Measurements from ENCODE around the gene HLA-B.
"Not testable (repeated sequence)": the region's sequence is repeated elsewhere in the genome, so short reads cannot be mapped to it uniquely, and the experiment has no call there.

Gene HLA-B

DNA sequence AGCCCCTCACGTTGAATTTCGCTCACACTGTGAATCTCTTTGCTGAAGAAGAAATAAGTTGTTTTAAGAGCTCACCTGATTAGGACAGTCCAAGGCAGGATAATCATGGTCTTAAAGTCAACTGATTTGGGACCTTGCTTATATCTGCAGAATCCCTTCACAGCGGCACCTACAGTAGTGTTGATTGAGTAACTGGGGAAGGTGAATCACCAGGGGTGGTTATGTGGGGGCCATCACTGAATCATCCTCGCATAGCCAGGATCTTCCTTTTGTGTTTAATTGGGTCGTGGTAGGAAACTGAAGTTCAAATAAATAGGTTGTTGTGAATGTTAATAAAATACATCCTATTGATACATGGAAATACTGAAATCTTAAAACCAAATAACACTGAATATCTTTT lies 26.2 kb upstream of the HLA-B start:
- no peak for DNase-seq

- DNase-seq = no peak
Measured at GRCh38 chr6:31381666-31382065, 24.7 kb upstream of the HLA-B start.

DNA sequence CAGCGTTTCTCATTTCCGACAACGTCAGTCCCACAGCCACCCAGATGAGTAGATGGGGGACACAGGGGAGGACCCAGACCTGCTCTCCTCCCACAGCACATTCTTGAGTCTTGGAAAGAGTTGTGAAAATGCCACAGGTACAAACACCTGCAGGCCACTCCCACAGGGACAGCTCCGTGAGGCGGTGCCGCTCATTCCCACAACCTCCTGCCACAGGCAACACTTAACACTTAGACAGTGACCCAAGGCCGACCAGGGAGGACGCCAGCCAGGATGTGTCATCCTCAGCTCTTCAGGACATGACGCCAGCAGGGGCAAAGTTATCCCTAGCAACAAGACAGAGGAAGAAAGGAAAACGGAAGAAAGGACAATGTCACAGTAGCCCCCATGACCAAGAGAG lies 22.9 kb upstream of the HLA-B start:
- DNase-seq = no peak

DNA sequence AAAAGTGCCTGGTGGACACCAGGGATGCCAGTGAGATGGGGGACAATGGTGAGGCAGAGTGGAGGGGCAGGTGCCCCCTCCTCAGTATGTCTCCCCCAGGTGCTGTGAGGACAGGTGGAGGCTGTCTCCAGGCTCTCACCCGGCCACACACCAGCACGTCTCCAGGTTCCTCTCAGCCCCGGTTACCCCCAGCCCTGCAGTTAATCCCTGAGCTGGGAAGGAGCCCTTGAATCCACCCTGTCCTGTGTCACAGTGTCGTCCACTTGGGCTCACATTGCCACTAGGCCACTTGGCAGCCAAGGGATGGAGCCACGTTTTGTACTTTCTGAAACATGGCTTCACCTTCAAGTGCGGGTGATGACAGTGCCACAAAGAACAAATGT lies 21.7 kb upstream of the HLA-B start:
- no peak for DNase-seq

GRCh38 chr6:31378062-31378720 lies 21.2 kb upstream of the HLA-B start:
- no peak for DNase-seq

- DNase-seq = no peak
Measured at GRCh38 chr6:31377029-31377428, 20.1 kb upstream of the HLA-B start.

GRCh38 chr6:31375699-31376098 lies 18.7 kb upstream of the HLA-B start:
- no peak for DNase-seq

DNA sequence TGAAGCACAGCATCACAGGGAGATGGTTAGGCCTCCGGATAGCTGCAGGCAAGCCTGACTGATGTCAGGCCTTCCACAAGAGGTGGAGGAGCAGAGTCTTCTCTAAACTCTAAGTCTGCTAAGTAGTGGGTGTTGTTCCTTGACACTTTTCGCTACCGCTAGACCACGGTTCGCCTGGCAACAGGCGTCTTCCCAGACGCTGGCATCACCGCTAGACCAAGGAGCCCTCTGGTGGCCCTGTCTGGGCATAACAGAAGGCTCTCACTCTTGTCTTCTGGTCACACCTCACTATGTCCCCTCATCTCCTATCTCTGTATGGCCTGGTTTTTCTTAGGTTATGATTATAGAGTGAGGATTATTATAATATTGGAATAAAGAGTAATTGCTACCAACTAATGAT lies 17.1 kb upstream of the HLA-B start:
- not testable (repeated sequence) for DNase-seq

DNA sequence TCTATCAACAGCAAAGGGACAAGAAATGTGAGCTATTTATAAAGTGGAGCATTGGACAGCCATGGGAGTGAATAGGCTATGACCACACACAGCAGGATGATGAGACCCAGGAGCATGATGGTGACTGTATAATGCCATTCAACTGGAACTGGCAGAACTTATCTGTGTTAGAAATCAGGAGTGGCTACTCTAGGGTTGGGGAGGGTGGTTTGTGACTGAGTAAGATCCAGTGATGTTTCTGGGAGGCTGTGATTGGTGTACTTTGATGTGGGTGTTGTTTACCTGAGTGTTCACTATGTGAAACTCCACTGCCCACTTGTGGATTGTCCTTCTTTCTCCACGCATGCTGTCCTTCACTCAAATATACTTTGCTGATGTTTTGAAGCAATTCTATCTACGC lies 11.5 kb upstream of the HLA-B start:
- peak in 1 of 2 experiments; percentile 14 for DNase-seq

- peak; percentile 66 to 81 for DNase-seq
Measured at GRCh38 chr6:31366693-31367470, 9.9 kb upstream of the HLA-B start.

DNA sequence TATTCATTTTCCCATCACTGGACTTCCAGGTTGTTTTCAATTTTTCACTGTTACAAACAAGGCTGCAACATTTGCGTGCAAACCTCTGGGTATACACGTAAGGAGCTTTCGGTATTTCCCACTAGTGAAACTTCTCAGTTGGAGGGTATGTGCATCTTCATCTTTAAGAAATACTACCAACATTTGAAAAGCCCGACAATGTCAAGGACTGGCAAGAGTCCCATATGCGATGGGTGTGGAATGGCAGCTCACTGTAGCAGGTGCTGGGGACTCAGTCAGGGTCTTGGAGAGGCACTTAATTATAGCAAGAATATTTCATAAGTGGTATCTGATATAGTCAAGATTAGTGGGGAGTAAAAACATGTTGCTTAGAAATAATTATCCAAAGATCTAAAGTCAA lies 8.9 kb upstream of the HLA-B start:
- no peak for DNase-seq

GRCh38 chr6:31363811-31364210 lies 6.8 kb upstream of the HLA-B start:
- no peak for DNase-seq

GRCh38 chr6:31362751-31363150 lies 5.8 kb upstream of the HLA-B start:
- DNase-seq = no peak

DNA sequence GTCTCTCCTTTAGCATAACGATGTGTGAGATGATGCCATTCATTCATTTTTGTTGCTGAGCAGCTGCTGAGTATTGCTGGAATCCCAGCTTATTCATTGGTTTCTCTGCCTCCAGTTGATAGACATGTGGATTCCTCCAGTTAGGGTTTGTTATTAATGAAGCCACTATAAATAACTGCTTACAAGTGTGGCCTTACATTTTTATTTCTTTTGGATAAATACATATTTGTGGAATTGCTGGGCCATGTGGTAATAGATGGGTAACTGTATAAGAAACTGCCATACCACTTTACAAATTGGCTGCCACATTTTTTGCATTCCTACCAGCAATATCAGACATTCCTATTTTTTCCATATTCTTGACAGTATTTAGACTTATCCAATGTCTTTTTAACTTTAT lies 2.6 kb upstream of the HLA-B start:
- DNase-seq = no peak

- DNase-seq = no peak
Measured at GRCh38 chr6:31358302-31358701, 1.3 kb upstream of the HLA-B start.

DNA sequence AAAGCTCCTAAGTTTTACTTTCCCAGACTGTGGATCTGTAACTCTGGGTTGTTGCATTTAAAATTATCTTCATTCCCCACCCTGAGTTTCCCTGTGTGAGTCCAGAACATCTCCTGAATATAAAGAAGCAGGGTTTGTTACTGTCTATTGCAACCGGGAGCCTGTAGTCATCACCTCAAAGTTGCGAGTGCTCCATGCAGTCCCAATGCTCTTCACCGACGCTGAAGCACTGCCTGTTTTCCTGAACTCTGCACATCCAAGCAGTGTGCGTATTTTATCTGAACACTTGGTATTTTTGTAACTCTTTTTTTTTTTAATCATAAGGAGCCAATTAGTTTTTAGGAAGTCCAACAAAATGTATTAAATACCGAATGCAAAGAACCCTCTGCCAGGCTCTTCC lies 907 bp upstream of the HLA-B start:
- DNase-seq = no peak

GRCh38 chr6:31356216-31356945 lies 598 bp downstream of the HLA-B start:
- DNase-seq = peak in 1 of 2 experiments; percentile 40

DNA sequence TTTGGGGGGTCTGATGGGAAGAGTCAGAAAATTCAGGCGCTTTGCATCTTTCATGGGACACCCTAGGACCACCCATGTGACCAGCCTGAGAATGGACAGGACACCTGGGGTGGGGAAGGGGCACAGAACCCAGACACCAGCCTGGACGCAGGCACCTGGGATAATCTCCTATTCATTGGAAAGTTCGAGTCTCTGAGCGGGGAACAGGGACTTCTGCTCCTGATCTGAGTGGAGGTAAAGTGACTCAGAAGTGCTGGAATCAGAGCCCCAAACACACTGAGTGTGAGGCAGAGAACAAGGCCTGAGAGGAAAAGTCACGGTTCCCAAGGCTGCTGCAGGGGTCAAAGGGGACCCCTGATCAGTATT lies 1.4 kb downstream of the HLA-B start:
- DNase-seq = no peak

DNA sequence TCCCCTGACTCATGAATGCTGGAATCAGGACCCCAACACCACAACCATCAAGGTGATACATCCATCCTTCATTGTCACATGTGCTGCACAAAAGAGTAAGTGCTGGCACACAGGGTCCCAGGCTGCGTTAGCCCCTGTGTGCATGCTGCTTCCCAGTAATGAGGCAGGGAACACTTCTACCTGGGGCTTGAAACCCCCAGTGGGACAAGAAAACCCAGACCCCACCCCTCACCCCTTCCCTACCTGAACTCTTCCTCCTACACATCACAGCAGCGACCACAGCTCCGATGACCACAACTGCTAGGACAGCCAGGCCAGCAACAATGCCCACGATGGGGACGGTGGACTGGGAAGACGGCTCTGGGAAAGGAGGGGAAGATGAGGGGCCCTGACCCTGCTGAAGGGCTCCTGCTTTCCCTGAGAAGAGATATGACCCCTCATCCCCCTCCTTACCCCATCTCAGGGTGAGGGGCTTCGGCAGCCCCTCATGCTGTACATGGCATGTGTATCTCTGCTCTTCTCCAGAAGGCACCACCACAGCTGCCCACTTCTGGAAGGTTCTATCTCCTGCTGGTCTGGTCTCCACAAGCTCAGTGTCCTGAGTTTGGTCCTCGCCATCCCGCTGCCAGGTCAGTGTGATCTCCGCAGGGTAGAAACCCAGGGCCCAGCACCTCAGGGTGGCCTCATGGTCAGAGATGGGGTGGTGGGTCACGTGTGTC lies 2.0 kb downstream of the HLA-B start:
- no peak for DNase-seq

DNA sequence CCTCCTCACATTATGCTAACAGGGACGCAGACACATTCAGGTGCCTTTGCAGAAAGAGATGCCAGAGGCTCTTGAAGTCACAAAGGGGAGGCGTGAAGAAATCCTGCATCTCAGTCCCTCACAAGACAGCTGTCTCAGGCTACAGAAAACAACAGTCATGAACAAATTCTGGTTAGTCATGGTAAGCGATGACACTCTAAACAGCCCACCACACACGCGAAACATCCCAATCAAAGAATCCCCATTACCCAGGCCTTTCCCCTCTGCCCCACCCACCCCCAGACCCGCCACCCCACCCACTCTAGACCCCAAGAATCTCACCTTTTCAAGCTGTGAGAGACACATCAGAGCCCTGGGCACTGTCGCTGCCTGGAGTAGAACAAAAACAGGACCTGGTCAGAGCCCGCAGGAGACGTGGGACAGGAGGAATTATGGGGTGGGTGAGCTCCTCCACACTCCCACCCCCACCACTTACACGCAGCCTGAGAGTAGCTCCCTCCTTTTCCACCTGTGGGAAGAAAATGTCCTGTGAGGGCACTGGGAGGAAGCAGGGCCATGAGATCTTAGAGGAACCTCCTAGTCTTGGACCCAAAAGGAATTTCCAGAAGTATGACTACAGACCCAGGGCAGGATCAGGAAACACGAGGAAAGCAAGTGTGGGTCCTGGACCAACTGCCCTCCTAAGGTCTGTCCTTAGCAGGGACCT lies 2.7 kb downstream of the HLA-B start:
- DNase-seq = no peak

GRCh38 chr6:31353384-31353945 lies 3.5 kb downstream of the HLA-B start:
- DNase-seq = no peak

GRCh38 chr6:31352683-31353383 lies 4.1 kb downstream of the HLA-B start:
- DNase-seq = no peak
